Stimulated activated CD4-positive, alpha-beta T cell treated with anti-CD3 and anti-CD28 coated beads, TNF-alpha, amount 100 ng/mL, for 24 hours (primary cell): ENCODE data around the gene MFAP2.
A peak's percentile ranks its signal among the peaks of the same experiment; 100 is the strongest.
"Not testable (repeated sequence)": the region's sequence is repeated elsewhere in the genome, so short reads cannot be mapped to it uniquely, and the experiment has no call there.

Experiments used
- DNase-seq, 3 experiments: peaks; one replicate each; pipeline ENCODE4 v3.0.0-alpha.2; 2020; ENCODE audit warnings: low read depth in 3 of 3

The MFAP2 gene

GRCh38 chr1:16961297-16962133, 18.9 kb downstream of the MFAP2 start:
- no peak for DNase-seq

- peak; percentile 59 to 84 (median 60) for DNase-seq
These were observed 19.7 kb downstream of the MFAP2 start for GRCh38 chr1:16960560-16961296.

DNA sequence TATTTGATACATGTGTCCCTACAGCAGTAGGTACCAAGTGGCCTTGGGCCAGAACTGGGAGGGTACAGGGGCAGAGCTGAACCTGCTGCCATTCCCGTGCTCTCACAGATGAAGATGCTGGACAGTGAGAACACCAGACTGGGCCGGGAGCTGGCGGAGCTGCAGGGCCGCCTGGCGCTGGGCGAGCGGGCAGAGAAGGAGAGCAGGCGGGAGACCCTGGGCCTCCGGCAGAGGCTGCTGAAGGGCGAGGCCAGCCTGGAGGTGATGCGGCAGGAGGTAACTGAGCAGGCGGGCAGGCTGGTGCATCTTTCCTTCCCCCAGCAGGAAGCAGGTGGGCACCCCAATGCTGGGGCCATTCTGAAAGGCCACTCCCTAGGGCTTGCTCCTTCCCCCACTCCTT, 21.9 kb downstream of the MFAP2 start:
- DNase-seq, result no peak

DNA sequence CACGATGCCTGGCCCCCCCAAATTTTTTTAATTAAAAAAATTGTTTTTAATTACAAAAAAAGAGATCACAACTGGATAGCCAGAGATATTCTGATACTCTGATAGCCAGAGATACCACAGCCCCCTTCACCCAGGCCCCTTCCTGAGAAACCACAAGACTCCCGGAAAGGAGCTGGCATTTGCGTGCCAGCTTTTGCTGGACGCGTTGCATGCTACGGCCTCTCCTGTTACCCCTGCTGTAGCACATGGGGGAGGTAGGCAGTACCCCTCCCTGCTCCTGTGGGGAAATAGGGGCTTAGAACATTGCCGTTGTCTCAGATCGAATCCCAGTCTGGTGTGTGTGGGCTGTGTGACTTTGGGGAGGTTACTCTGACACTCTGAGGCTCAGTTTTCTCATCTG, 22.7 kb downstream of the MFAP2 start:
- DNase-seq, result no peak

- no peak for DNase-seq
These were observed 23.6 kb downstream of the MFAP2 start for GRCh38 chr1:16956775-16957174.

DNA sequence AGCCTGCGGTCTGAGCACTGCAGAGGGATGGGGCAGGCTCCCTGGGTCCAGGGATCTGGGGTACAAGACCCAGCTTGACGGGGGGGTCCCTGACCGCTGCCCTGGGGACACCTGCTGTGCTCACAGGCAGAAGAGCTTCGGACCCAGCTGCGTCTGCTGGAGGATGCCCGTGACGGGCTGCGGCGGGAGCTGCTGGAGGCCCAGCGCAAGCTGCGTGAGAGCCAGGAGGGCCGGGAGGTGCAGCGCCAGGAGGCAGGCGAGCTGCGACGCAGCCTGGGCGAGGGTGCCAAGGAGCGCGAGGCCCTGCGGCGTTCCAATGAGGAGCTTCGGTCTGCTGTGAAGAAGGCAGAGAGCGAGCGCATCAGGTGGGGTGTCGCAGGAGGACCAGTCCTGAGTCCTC, 25.2 kb downstream of the MFAP2 start:
- DNase-seq, result no peak

- DNase-seq, result no peak
These were observed 25.8 kb downstream of the MFAP2 start for GRCh38 chr1:16954579-16954978.

- DNase-seq, result not testable (repeated sequence)
These were observed 28.0 kb downstream of the MFAP2 start for GRCh38 chr1:16952376-16952775.

GRCh38 chr1:16949026-16949425, 31.4 kb downstream of the MFAP2 start:
- not testable (repeated sequence) for DNase-seq

- not testable (repeated sequence) for DNase-seq
These were observed 32.0 kb downstream of the MFAP2 start for GRCh38 chr1:16948282-16948891.

DNA sequence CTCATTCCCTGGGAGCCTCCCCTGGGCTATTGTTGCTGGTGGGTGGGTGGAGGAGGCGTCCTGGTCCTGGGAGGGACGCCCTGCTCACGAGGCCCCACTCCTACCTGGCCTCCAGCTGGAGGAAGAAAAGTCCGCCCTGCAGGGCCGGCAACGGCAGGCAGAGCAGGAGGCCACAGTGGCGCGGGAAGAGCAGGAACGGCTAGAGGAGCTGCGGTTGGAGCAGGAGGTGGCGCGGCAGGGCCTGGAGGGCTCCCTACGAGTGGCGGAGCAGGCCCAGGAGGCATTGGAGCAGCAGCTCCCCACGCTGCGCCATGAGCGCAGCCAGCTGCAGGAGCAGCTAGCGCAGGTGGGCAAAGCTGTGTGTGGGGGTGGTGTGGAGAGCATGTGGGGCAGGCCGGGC, 33.8 kb downstream of the MFAP2 start:
- DNase-seq, result no peak

DNA sequence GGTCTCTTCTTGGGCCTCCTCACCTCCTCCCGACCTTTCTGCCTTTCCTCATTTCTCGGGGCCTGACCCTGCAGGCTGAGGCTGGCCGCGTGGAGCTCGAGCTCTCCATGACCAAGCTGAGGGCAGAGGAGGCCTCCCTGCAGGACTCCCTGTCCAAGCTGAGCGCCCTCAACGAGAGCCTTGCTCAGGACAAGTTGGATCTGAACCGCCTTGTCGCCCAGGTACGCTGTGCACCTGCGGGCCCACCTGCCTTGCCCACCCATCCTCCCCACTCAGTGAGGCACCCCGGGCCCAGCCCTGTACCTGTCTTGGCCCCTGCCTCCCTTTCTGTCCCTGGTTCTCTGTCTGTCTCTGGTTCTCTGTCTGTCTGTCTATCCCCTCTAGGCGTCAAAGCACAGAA, 34.2 kb downstream of the MFAP2 start:
- DNase-seq, result not testable (repeated sequence)

DNA sequence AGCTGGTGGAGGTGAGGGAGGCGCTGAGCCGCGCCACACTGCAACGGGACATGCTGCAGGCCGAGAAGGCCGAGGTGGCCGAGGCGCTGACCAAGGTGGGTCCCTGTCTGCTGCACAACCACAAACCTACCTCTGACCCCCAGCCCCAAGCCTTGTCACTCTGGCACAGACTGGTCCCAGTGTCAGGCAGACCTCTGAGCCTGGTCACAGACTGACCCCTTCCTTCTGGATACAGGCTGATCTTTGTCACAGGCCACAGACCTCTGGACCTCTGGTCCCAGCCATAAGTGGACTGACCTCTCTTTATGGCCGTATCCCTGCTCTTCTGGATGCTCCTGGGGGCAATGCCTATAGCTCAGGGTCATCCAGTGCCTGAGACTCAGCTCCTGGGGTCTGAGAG, 34.9 kb downstream of the MFAP2 start:
- not testable (repeated sequence) for DNase-seq

GRCh38 chr1:16944038-16944437, 36.4 kb downstream of the MFAP2 start:
- no peak for DNase-seq

- DNase-seq, result not testable (repeated sequence)
These were observed 40.8 kb downstream of the MFAP2 start for GRCh38 chr1:16939386-16940180.

- DNase-seq, result no peak
These were observed 41.8 kb downstream of the MFAP2 start for GRCh38 chr1:16938351-16939321.

DNA sequence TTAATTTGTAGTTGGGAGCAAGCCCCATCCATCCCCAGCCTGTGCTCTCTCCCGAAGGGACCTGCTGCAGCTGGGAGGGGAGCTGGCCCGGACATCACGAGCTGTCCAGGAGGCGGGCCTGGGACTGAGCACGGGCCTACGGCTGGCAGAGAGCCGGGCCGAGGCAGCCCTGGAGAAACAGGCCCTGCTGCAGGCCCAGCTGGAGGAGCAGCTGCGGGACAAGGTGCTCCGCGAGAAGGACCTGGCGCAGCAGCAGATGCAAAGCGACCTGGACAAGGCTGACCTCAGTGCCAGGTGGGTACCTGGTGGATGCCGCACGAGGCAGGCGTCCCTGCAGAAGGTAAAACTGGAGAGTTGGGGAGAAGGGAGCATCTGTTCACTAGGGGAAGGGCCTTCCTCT, 43.8 kb downstream of the MFAP2 start:
- DNase-seq, result not testable (repeated sequence)

- not testable (repeated sequence) for DNase-seq
These were observed 46.5 kb downstream of the MFAP2 start for GRCh38 chr1:16933945-16934344.

DNA sequence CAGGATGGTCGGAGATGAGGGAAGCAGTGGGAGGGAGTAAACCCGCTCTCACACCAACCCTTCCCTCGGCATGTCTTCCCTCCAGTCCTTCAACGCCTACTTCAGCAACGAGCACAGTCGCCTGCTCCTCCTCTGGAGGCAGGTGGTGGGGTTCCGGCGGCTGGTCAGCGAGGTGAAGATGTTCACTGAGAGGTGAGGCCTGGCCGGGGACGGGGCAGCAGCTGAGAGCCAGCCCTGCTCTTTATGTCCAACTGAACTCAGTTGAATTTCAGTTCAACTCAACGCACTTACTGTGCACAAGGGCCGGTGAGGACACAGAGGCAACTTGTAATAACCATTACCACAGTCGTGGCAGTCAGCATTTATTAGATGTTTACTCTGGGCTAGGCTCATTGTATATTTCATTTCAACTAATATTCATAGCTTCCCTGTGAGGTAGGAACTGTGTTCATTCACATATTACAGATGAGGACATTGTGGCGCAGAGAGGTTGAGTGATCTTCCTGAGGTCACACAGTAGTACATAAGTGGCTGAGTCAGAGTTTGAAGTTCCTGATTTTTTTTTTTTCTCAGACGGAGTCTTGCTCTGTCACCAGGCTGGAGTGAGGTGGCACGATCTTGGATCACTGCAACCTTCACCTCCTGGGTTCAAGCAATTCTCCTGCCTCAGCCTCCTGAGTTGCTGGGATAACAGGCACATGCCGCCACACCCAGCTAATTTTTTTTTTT, 49.0 kb downstream of the MFAP2 start:
- not testable (repeated sequence) for DNase-seq
